HL-60 (cell line): ENCODE measurements around the gene AKR1B15.

Source experiments
- POLR2AphosphoS5 ChIP-seq: IDR thresholded peaks from 2 replicates; pipeline ENCODE4 v1.6.1; 2012; ENCODE audit warnings: low read depth
- TF ChIP-seq, protein P1 (sequence below): IDR thresholded peaks from one replicate; pipeline ENCODE4 v1.5.1; 2011; ENCODE audit warnings: low read length, control low read depth, inconsistent platforms; ENCODE audit not compliant: insufficient read depth

DNA sequence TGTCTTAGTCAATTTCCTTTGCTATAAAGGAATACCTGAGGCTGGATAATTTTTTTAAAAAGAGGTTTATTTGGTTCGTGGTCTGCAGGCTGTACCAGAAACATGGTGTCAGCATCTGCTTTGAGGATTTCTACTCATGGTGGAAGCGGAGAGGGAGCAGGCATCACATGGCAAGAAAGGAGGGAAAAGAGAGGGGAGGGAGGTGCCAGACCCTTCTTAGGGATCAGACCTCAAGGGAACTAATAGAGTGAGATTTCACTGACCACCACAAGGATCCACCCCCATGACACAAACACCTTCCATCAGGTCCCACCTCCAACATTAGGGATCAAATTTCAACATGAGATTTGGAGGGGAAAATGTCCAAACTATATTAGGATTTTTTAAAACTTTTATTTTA is 48.5 kb upstream of the AKR1B15 start:
- TF ChIP-seq POLR2AphosphoS5, result no peak
- TF ChIP-seq, protein P1, sequence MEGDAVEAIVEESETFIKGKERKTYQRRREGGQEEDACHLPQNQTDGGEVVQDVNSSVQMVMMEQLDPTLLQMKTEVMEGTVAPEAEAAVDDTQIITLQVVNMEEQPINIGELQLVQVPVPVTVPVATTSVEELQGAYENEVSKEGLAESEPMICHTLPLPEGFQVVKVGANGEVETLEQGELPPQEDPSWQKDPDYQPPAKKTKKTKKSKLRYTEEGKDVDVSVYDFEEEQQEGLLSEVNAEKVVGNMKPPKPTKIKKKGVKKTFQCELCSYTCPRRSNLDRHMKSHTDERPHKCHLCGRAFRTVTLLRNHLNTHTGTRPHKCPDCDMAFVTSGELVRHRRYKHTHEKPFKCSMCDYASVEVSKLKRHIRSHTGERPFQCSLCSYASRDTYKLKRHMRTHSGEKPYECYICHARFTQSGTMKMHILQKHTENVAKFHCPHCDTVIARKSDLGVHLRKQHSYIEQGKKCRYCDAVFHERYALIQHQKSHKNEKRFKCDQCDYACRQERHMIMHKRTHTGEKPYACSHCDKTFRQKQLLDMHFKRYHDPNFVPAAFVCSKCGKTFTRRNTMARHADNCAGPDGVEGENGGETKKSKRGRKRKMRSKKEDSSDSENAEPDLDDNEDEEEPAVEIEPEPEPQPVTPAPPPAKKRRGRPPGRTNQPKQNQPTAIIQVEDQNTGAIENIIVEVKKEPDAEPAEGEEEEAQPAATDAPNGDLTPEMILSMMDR, result no peak
